ENCODE data around the gene ELOF1.

DNA sequence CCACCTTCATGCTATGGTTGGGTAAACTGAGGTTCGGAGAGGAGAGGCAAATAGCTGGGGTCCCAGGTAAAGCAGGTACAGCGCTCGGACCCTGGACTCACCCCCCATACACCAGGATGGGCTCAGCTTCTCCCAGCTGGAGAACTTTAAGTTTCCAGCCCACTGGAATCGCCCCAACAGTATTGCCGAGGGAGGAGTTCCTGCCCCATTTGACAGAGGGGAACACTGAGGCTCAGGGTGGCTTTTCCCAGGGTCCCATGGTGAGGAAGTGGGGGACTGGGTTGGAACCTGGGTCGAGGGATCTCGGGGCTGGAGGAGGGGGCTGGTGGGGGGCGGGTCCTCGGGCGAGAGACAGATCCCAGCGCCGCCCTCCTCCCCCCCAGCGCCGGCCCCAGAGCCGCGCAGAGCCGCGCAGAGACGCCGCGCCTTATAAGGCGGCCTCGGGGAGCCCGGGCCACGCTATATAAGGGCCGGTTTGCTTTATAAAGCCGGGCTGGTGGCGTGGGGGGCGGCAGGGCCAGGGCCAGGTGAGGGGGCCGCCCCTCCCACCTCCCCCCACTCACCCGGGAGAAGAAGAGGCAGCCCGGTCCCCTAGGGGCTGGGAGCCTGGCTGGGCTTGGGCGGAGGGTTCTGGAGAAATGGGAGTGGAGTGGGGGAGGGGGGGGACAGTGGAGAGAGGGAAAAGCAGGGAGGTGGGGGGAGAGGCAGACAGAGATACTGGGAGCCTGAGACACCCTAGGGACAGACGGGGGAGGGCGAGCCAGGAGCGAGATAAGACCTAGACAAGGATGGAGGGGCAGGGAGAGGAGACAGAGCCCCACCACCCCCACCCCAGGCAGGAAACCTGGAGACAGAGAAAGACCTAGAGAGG, 19.3 kb downstream of the ELOF1 start:
- TF ChIP-seq, protein P1, sequence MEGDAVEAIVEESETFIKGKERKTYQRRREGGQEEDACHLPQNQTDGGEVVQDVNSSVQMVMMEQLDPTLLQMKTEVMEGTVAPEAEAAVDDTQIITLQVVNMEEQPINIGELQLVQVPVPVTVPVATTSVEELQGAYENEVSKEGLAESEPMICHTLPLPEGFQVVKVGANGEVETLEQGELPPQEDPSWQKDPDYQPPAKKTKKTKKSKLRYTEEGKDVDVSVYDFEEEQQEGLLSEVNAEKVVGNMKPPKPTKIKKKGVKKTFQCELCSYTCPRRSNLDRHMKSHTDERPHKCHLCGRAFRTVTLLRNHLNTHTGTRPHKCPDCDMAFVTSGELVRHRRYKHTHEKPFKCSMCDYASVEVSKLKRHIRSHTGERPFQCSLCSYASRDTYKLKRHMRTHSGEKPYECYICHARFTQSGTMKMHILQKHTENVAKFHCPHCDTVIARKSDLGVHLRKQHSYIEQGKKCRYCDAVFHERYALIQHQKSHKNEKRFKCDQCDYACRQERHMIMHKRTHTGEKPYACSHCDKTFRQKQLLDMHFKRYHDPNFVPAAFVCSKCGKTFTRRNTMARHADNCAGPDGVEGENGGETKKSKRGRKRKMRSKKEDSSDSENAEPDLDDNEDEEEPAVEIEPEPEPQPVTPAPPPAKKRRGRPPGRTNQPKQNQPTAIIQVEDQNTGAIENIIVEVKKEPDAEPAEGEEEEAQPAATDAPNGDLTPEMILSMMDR (IDR thresholded peaks at IDR 0.05), result no peak
- TF ChIP-seq POLR2A (IDR thresholded peaks at IDR 0.05), result no peak
